ENCODE results near the gene RAB34.

DNA sequence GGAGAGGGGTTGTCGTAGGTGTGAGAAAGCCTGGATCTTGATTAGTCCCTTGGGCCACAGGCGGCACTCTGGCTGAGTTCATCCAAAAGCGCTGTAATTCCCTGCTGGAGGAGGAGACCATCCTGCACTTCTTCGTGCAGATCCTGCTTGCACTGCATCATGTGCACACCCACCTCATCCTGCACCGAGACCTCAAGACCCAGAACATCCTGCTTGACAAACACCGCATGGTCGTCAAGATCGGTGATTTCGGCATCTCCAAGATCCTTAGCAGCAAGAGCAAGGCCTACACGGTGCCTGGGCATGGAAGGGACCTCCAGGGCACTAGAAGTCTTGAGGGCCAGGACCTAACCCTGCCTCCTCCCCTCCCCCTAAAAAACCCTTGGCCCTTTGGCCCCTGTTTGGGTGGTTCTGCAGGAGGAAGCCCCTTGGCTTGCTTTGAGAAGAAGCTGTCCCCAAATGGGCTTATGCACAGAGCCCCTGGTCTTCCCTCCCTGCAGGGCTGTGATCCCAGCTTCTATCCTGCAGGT, 17.1 kb upstream of the RAB34 start:
- TF ChIP-seq EZH2 (IDR thresholded peaks at IDR 0.05; ENCODE audit: insufficient read depth, poor library complexity, severe bottlenecking) = no peak
- no peak for TF ChIP-seq EZH2phosphoT487 (IDR thresholded peaks at IDR 0.05; ENCODE audit: insufficient read depth, low read depth)
